ENCODE data around the gene LEKR1.

The LEKR1 gene

GRCh38 chr3:157021679-157022078 lies 195.5 kb downstream of the LEKR1 start:
- Histone ChIP-seq H2BK5ac (ENCODE audit: low read depth, low read length, poor library complexity, severe bottlenecking) (no peak overlapping the region), H3K14ac (ENCODE audit: low read length in 2 of 2) (no peak overlapping the region), H4K91ac (ENCODE audit: low read length) (no peak overlapping the region), H3K9me3 (ENCODE audit: control insufficient read depth, low read length) (no peaks in the 10 kb centered on the region), H2BK12ac (ENCODE audit: low read length in 2 of 2) (no peak overlapping the region), H2BK120ac (ENCODE audit: low read depth, low read length) (no peak overlapping the region), H3K4me3 (ENCODE audit: insufficient read depth in 1 of 2, low read depth in 1 of 2, low read length in 2 of 2) (no peak overlapping the region), H3K18ac (ENCODE audit: low read depth in 1 of 2, low read length in 2 of 2) (no peak overlapping the region), H4K8ac (ENCODE audit: low read length) (no peak overlapping the region), H3K27ac (ENCODE audit: low read length, poor library complexity, severe bottlenecking) (no peak overlapping the region), H3K36me3 (ENCODE audit: control insufficient read depth in 1 of 2, insufficient read depth in 2 of 2, low read depth in 1 of 2, low read length in 2 of 2) (no peaks in the 10 kb centered on the region), H3K4me2 (ENCODE audit: low read length, poor library complexity, severe bottlenecking) (no peak overlapping the region), H3K9ac (ENCODE audit: low read length) (no peak overlapping the region), H3K4ac (ENCODE audit: low read depth in 1 of 2, low read length in 2 of 2) (no peak overlapping the region), H2AK5ac (ENCODE audit: low read length, severe bottlenecking) (no peak overlapping the region), H3K27me3 (ENCODE audit: control insufficient read depth in 1 of 2, insufficient read depth in 1 of 2, low read length in 2 of 2) (no peaks in the 10 kb centered on the region), H2BK15ac (ENCODE audit: low read depth, poor library complexity, severe bottlenecking) (no peak overlapping the region), H3K4me1 (ENCODE audit: control insufficient read depth, insufficient read depth, low read depth, low read length) (peaks cover 1% of the 10 kb centered on the region), H2AFZ (ENCODE audit: low read depth, low read length) (no peak overlapping the region), H3K23ac (ENCODE audit: low read length in 2 of 2) (no peak overlapping the region), H3K79me1 (replicated peaks; ENCODE audit: low read length, poor library complexity, severe bottlenecking) (no peaks in the 10 kb centered on the region)
- DNase-seq, result no peak

- Histone ChIP-seq H2AFZ (ENCODE audit: low read depth, low read length) (no peak overlapping the region), H3K27me3 (ENCODE audit: control insufficient read depth in 1 of 2, insufficient read depth in 1 of 2, low read length in 2 of 2) (no peaks in the 10 kb centered on the region), H3K4ac (ENCODE audit: low read depth in 1 of 2, low read length in 2 of 2) (no peak overlapping the region), H3K79me1 (replicated peaks; ENCODE audit: low read length, poor library complexity, severe bottlenecking) (no peaks in the 10 kb centered on the region), H3K9ac (ENCODE audit: low read length) (no peak overlapping the region), H2AK5ac (ENCODE audit: low read length, severe bottlenecking) (no peak overlapping the region), H3K9me3 (ENCODE audit: control insufficient read depth, low read length) (no peaks in the 10 kb centered on the region), H2BK15ac (ENCODE audit: low read depth, poor library complexity, severe bottlenecking) (no peak overlapping the region), H3K14ac (ENCODE audit: low read length in 2 of 2) (no peak overlapping the region), H3K27ac (ENCODE audit: low read length, poor library complexity, severe bottlenecking) (no peak overlapping the region), H3K36me3 (ENCODE audit: control insufficient read depth in 1 of 2, insufficient read depth in 2 of 2, low read depth in 1 of 2, low read length in 2 of 2) (no peaks in the 10 kb centered on the region), H2BK5ac (ENCODE audit: low read depth, low read length, poor library complexity, severe bottlenecking) (no peak overlapping the region), H3K4me3 (ENCODE audit: insufficient read depth in 1 of 2, low read depth in 1 of 2, low read length in 2 of 2) (no peak overlapping the region), H3K4me1 (ENCODE audit: control insufficient read depth, insufficient read depth, low read depth, low read length) (peaks cover 1% of the 10 kb centered on the region), H3K18ac (ENCODE audit: low read depth in 1 of 2, low read length in 2 of 2) (no peak overlapping the region), H3K4me2 (ENCODE audit: low read length, poor library complexity, severe bottlenecking) (no peak overlapping the region), H4K91ac (ENCODE audit: low read length) (no peak overlapping the region), H2BK12ac (ENCODE audit: low read length in 2 of 2) (no peak overlapping the region), H2BK120ac (ENCODE audit: low read depth, low read length) (no peak overlapping the region), H3K23ac (ENCODE audit: low read length in 2 of 2) (no peak overlapping the region), H4K8ac (ENCODE audit: low read length) (no peak overlapping the region)
- no peak for DNase-seq
These were observed 197.1 kb downstream of the LEKR1 start for GRCh38 chr3:157023226-157023625.

GRCh38 chr3:157026091-157026490 lies 199.9 kb downstream of the LEKR1 start:
- no peak overlapping the region for H4K8ac ChIP-seq (ENCODE audit: low read length)
- no peaks in the 10 kb centered on the region for H3K36me3 ChIP-seq (ENCODE audit: control insufficient read depth in 1 of 2, insufficient read depth in 2 of 2, low read depth in 1 of 2, low read length in 2 of 2)
- H2BK15ac ChIP-seq (ENCODE audit: low read depth, poor library complexity, severe bottlenecking), result no peak overlapping the region
- H3K23ac ChIP-seq (ENCODE audit: low read length in 2 of 2), result no peak overlapping the region
- DNase-seq, result no peak
- H3K14ac ChIP-seq (ENCODE audit: low read length in 2 of 2), result no peak overlapping the region
- H3K79me1 ChIP-seq (replicated peaks; ENCODE audit: low read length, poor library complexity, severe bottlenecking), result no peaks in the 10 kb centered on the region
- H3K18ac ChIP-seq (ENCODE audit: low read depth in 1 of 2, low read length in 2 of 2), result no peak overlapping the region
- H3K9ac ChIP-seq (ENCODE audit: low read length), result no peak overlapping the region
- H2BK120ac ChIP-seq (ENCODE audit: low read depth, low read length), result no peak overlapping the region
- H3K27ac ChIP-seq (ENCODE audit: low read length, poor library complexity, severe bottlenecking), result no peak overlapping the region
- no peak overlapping the region for H4K91ac ChIP-seq (ENCODE audit: low read length)
- no peak overlapping the region for H2BK12ac ChIP-seq (ENCODE audit: low read length in 2 of 2)
- 100% methylated on average over 1 of the region's 1 CpG for WGBS
- H2AK5ac ChIP-seq (ENCODE audit: low read length, severe bottlenecking), result no peak overlapping the region
- peaks cover 3% of the 10 kb centered on the region for H3K9me3 ChIP-seq (ENCODE audit: control insufficient read depth, low read length)
- H3K4me3 ChIP-seq (ENCODE audit: insufficient read depth in 1 of 2, low read depth in 1 of 2, low read length in 2 of 2), result no peak overlapping the region
- no peak overlapping the region for H2BK5ac ChIP-seq (ENCODE audit: low read depth, low read length, poor library complexity, severe bottlenecking)
- no peak overlapping the region for H2AFZ ChIP-seq (ENCODE audit: low read depth, low read length)
- H3K4ac ChIP-seq (ENCODE audit: low read depth in 1 of 2, low read length in 2 of 2), result no peak overlapping the region
- peaks cover 1% of the 10 kb centered on the region for H3K4me1 ChIP-seq (ENCODE audit: control insufficient read depth, insufficient read depth, low read depth, low read length)
- H3K4me2 ChIP-seq (ENCODE audit: low read length, poor library complexity, severe bottlenecking), result no peak overlapping the region
- H3K27me3 ChIP-seq (ENCODE audit: control insufficient read depth in 1 of 2, insufficient read depth in 1 of 2, low read length in 2 of 2), result no peaks in the 10 kb centered on the region

- no peak overlapping the region for H2BK12ac ChIP-seq (ENCODE audit: low read length in 2 of 2)
- no peaks in the 10 kb centered on the region for H3K36me3 ChIP-seq (ENCODE audit: control insufficient read depth in 1 of 2, insufficient read depth in 2 of 2, low read depth in 1 of 2, low read length in 2 of 2)
- H4K8ac ChIP-seq (ENCODE audit: low read length), result no peak overlapping the region
- no peaks in the 10 kb centered on the region for H3K27me3 ChIP-seq (ENCODE audit: control insufficient read depth in 1 of 2, insufficient read depth in 1 of 2, low read length in 2 of 2)
- no peak overlapping the region for H2AFZ ChIP-seq (ENCODE audit: low read depth, low read length)
- H3K14ac ChIP-seq (ENCODE audit: low read length in 2 of 2), result no peak overlapping the region
- peak; percentile 5 for DNase-seq
- H2BK120ac ChIP-seq (ENCODE audit: low read depth, low read length), result no peak overlapping the region
- H4K91ac ChIP-seq (ENCODE audit: low read length), result no peak overlapping the region
- no peaks in the 10 kb centered on the region for H3K79me1 ChIP-seq (replicated peaks; ENCODE audit: low read length, poor library complexity, severe bottlenecking)
- H3K4ac ChIP-seq (ENCODE audit: low read depth in 1 of 2, low read length in 2 of 2), result no peak overlapping the region
- no peak overlapping the region for H2BK5ac ChIP-seq (ENCODE audit: low read depth, low read length, poor library complexity, severe bottlenecking)
- no peak overlapping the region for H2BK15ac ChIP-seq (ENCODE audit: low read depth, poor library complexity, severe bottlenecking)
- H3K4me3 ChIP-seq (ENCODE audit: insufficient read depth in 1 of 2, low read depth in 1 of 2, low read length in 2 of 2), result no peak overlapping the region
- H3K9ac ChIP-seq (ENCODE audit: low read length), result no peak overlapping the region
- H3K18ac ChIP-seq (ENCODE audit: low read depth in 1 of 2, low read length in 2 of 2), result no peak overlapping the region
- H3K9me3 ChIP-seq (ENCODE audit: control insufficient read depth, low read length), result peaks cover 3% of the 10 kb centered on the region
- WGBS, result 34% methylated on average over 5 of the region's 7 CpGs
- no peak overlapping the region for H2AK5ac ChIP-seq (ENCODE audit: low read length, severe bottlenecking)
- H3K27ac ChIP-seq (ENCODE audit: low read length, poor library complexity, severe bottlenecking), result no peak overlapping the region
- no peak overlapping the region for H3K23ac ChIP-seq (ENCODE audit: low read length in 2 of 2)
- peaks cover 1% of the 10 kb centered on the region for H3K4me1 ChIP-seq (ENCODE audit: control insufficient read depth, insufficient read depth, low read depth, low read length)
- no peak overlapping the region for H3K4me2 ChIP-seq (ENCODE audit: low read length, poor library complexity, severe bottlenecking)
These were observed 201.9 kb downstream of the LEKR1 start for GRCh38 chr3:157027861-157028745.

Measured in mesenchymal stem cell (in vitro differentiated cells and primary cell).